ENCODE results near the gene NKX2-8.
"Not testable (repeated sequence)": the region's sequence is repeated elsewhere in the genome, so short reads cannot be mapped to it uniquely, and the experiment has no call there.

NKX2-8 gene

GRCh38 chr14:36579573-36580140, 2.8 kb downstream of the NKX2-8 start:
- DNase-seq = no peak

GRCh38 chr14:36579001-36579555, 3.3 kb downstream of the NKX2-8 start:
- no peak for DNase-seq

GRCh38 chr14:36570065-36570464, 12.3 kb downstream of the NKX2-8 start:
- no peak for DNase-seq

GRCh38 chr14:36556811-36557433, 25.5 kb downstream of the NKX2-8 start:
- peak; percentile 36 for DNase-seq

- DNase-seq = no peak
These were observed 26.2 kb downstream of the NKX2-8 start for GRCh38 chr14:36555998-36556743.

GRCh38 chr14:36553656-36554260, 28.7 kb downstream of the NKX2-8 start:
- peak; percentile 45 for DNase-seq

- DNase-seq = no peak
These were observed 31.5 kb downstream of the NKX2-8 start for GRCh38 chr14:36550899-36551298.

- not testable (repeated sequence) for DNase-seq
These were observed 38.1 kb downstream of the NKX2-8 start for GRCh38 chr14:36544280-36544679.

- no peak for DNase-seq
These were observed 44.4 kb downstream of the NKX2-8 start for GRCh38 chr14:36538051-36538450.
